ENCODE results near the gene DOCK10.

DOCK10 gene

DNA sequence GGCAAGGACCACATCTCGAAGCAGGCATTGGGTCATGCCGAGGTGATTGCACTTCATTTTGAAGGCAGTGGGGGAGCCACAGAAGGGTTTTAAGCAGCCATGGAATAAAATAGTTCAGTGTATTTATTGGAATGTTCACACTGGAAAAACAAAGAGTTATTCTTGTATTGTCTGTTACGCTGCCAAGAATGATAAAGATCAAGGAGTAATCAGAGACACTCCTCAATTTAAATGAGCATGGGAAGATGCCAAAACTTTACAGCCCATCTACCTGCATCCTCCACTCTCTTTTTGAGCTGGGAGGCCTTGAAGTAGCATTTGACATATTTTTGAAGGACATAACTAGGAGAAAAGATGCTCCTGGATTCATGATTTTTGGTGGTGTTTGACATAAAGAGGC lies 112.8 kb downstream of the DOCK10 start:
- no peak for TF ChIP-seq CTCF (conservative IDR thresholded peaks at IDR 0.05; ENCODE audit: low read depth)
- no peak overlapping the region for H3K27ac ChIP-seq
- CTCF ChIA-PET, result no interaction called here
- POLR2A ChIA-PET (ENCODE audit: low non-redundant PET), result no interaction called here
- DNase-seq (ENCODE audit: low spot score), result no peak

DNA sequence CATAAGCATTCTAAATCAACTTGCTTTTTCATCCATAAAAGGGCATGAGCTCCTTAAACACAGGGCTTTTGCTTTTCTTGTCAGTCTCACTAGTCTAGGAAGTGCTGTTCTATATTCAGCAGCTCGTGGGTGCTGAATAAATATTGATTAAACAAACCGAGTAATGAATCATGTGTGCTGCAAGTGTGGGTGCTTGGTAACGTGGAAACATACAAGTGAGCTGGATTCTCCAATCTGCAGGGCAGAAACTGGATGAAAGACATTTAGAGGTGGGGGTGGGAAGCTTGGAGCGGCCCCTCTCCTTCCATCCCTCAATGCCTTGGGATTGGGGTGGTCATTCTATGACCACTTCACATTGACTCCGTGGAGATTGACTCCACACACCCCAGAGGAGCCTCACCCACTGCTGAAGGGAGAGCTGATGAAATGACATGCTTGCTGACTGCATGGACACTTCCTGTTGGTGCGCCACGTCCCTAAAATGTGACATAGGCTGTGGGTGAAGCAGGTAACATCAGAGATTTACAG lies 114.6 kb downstream of the DOCK10 start:
- POLR2A ChIA-PET (ENCODE audit: low non-redundant PET), result no interaction called here
- no peak for DNase-seq (ENCODE audit: low spot score)
- no peak overlapping the region for H3K27ac ChIP-seq
- TF ChIP-seq CTCF (conservative IDR thresholded peaks at IDR 0.05; ENCODE audit: low read depth), result no peak
- CTCF ChIA-PET, result no interaction called here

DNA sequence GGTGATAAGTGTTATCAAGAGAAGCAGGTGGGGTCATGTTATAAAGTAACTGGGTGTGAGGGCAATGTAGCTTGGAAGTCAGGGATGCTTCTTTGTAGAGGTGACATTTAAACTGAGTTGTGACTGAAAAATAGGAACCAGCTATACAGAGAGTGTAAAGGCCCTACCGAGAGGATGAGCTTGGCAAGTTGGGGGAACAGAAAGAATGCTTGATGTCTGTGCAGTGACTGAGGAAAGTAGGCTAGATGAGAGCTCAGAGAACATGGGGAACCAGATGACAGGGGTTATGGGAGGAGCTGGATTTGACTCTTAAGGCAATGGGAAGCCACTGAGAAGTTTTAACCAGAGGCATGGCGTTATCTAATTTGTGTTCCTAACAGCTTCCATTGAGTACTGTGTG lies 115.3 kb downstream of the DOCK10 start:
- ChIA-PET CTCF (no interaction called here), POLR2A (ENCODE audit: low non-redundant PET) (no interaction called here)
- no peak for DNase-seq (ENCODE audit: low spot score)
- H3K27ac ChIP-seq, result no peak overlapping the region
- no peak for TF ChIP-seq CTCF (conservative IDR thresholded peaks at IDR 0.05; ENCODE audit: low read depth)

DNA sequence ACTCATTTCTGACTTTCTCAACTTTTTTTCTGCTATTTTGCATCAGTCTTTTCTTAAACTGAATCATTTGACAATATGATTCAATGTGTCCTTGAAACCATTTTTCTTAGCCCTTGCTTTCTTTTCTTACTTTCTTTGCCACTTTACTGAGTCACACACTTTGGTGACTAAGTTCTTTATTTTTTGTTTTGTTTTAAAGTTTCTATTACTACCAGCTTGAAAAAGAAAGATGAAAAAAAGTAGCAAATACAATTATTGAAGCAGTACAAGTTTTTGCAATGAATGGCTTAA lies 116.5 kb downstream of the DOCK10 start:
- POLR2A ChIA-PET (ENCODE audit: low non-redundant PET), result no interaction called here
- DNase-seq (ENCODE audit: low spot score), result no peak
- no peak overlapping the region for H3K27ac ChIP-seq
- TF ChIP-seq CTCF (conservative IDR thresholded peaks at IDR 0.05; ENCODE audit: low read depth), result no peak
- CTCF ChIA-PET, result no interaction called here

- ChIA-PET CTCF (interaction anchor here (0.6 kb wide), 1 partner anchor 1326 kb away, joined by 3 read pairs; no protein-coding TSS in a partner anchor), POLR2A (ENCODE audit: low non-redundant PET) (no interaction called here)
- no peak overlapping the region for H3K27ac ChIP-seq
- no peak for DNase-seq (ENCODE audit: low spot score)
- no peak for TF ChIP-seq CTCF (conservative IDR thresholded peaks at IDR 0.05; ENCODE audit: low read depth)
These were observed 117.0 kb downstream of the DOCK10 start for GRCh38 chr2:224925061-224925809.

GRCh38 chr2:224924631-224925030 lies 117.6 kb downstream of the DOCK10 start:
- POLR2A ChIA-PET (ENCODE audit: low non-redundant PET), result no interaction called here
- CTCF ChIA-PET, result interaction anchor here (0.6 kb wide), 1 partner anchor 1326 kb away, joined by 3 read pairs; no protein-coding TSS in a partner anchor
- no peak for DNase-seq (ENCODE audit: low spot score)
- no peak overlapping the region for H3K27ac ChIP-seq
- TF ChIP-seq CTCF (conservative IDR thresholded peaks at IDR 0.05; ENCODE audit: low read depth), result no peak
